HepG2 (cell line): ENCODE measurements around the gene RMI2. TPM values are rescaled to one million over a fixed set of nuclear protein-coding genes. Genes with fewer than 3 reads are reported as not detected.

Source experiments
- CREBL2 ChIP-seq: sonication (generic); formaldehyde crosslinking; IDR thresholded peaks from 2 replicates; pipeline ENCODE4 v1.8.1; 2023; ENCODE audit warnings: missing genetic modification reagents, mild to moderate bottlenecking, borderline replicate concordance
- ZNF598 ChIP-seq: sonication (generic); formaldehyde crosslinking; IDR thresholded peaks from 2 replicates; pipeline ENCODE4 v1.5.1; 2020; ENCODE audit warnings: mild to moderate bottlenecking, missing genetic modification reagents, borderline replicate concordance
- polyA plus RNA-seq, 8 experiments: library from polyadenylated mRNA; depleted of rRNA in 3 of 8; stranded (reverse) in 7 of 8; unstranded in 1 of 8; fragments of >200 nt; fragmentation: Illumina TruSeq in 4 of 8; extraction: Trizol in 4 of 8; gene quantifications; 2 replicates each; pipeline versions ENCODE4 v1.2.1 to v1.2.3, GENCODE V29; 2011 to 2016; ENCODE audit warnings: low read depth in 4 of 8, missing spikeins in 1 of 8, mixed read lengths in 1 of 8; ENCODE audit not compliant: insufficient read depth in 1 of 8
- total RNA-seq, 5 experiments: library from RNA; depleted of rRNA; stranded (reverse); fragments of >200 nt; fragmentation: Illumina TruSeq; extraction: Trizol; gene quantifications; 2 replicates each; pipeline ENCODE4 v1.2.3, GENCODE V29; 2016; ENCODE audit warnings: low read depth in 1 of 5
- TF ChIP-seq, protein P1 (sequence below): sonication (generic); formaldehyde crosslinking; IDR thresholded peaks from 2 replicates; pipeline ENCODE4 v1.4.0; 2020; ENCODE audit warnings: mild to moderate bottlenecking, missing genetic modification reagents
- TF ChIP-seq, protein P2 (sequence below): sonication (generic); formaldehyde crosslinking; IDR thresholded peaks from 2 replicates; pipeline ENCODE4 v1.8.0; 2022; ENCODE audit warnings: missing genetic modification reagents, low read depth, mild to moderate bottlenecking, borderline replicate concordance

Gene RMI2
- total and polyA plus RNA-seq, 2 of the 13 experiments (the other 11 are each of a cell fraction or from before 2014, with no cell fraction given): 24.5 to 55.7 TPM

GRCh38 chr16:11310634-11310977 is 34.7 kb upstream of the RMI2 start (continued):
- TF ChIP-seq, protein P1, sequence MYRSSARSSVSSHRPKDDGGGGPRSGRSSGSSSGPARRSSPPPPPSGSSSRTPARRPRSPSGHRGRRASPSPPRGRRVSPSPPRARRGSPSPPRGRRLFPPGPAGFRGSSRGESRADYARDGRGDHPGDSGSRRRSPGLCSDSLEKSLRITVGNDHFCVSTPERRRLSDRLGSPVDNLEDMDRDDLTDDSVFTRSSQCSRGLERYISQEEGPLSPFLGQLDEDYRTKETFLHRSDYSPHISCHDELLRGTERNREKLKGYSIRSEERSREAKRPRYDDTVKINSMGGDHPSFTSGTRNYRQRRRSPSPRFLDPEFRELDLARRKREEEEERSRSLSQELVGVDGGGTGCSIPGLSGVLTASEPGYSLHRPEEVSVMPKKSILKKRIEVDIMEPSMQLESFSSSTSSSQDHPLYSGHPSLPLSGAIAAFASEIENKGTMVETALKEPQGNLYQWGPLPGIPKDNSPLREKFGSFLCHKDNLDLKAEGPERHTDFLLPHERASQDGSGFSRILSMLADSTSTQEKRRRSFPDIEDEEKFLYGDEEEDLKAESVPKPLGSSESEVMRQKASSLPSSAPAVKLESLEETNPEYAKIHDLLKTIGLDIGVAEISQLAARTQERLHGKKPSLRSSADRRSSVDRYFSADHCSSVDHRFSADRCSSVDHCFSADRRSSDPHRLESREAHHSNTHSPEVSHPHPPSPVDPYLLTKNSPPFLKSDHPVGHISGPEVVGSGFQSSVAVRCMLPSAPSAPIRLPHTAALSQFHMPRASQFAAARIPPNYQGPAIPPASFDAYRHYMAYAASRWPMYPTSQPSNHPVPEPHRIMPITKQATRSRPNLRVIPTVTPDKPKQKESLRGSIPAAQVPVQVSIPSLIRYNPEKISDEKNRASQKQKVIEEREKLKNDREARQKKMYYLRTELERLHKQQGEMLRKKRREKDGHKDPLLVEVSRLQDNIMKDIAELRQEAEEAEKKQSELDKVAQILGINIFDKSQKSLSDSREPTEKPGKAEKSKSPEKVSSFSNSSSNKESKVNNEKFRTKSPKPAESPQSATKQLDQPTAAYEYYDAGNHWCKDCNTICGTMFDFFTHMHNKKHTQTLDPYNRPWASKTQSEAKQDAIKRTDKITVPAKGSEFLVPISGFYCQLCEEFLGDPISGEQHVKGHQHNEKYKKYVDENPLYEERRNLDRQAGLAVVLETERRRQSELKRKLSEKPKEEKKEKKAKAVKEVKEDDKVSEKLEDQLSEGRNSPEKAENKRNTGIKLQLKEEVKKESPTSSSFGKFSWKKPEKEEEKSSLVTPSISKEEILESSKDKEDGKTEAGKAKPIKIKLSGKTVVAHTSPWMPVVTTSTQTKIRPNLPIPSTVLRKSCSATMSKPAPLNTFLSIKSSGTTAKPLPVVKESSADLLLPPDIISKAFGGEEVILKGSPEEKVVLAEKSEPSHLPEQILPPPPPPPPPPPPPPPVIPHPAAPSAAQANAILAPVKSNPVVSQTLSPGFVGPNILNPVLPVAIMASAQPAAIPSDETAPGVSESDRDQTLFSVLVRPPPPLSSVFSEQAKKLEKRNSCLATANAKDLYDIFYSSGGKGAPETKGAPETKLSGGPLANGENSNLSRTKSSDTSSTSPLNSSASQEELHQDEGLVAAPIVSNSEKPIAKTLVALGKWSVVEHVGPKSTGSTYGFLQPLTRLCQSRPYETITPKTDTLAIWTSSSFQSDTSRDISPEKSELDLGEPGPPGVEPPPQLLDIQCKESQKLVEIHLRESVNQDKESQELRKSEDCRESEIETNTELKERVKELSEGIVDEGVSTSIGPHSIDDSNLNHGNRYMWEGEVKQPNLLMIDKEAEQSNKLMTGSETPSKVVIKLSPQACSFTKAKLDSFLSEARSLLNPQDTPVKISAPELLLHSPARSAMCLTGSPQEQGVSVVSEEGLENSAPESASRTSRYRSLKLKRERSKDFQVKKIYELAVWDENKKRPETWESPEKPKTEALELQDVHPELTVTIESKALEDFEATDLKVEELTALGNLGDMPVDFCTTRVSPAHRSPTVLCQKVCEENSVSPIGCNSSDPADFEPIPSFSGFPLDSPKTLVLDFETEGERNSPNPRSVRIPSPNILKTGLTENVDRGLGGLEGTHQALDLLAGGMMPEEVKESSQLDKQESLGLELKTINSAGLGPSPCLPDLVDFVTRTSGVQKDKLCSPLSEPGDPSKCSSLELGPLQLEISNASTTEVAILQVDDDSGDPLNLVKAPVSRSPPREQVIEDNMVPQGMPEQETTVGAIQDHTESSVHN (CRISPR knock-in tag): no peak
- TF ChIP-seq ZNF598 (peak; percentile 10; the same call in 1 of the 2 replicates), CREBL2 (0 out of 2 replicates have a peak, but pooled peaks have one; percentile 20)
- TF ChIP-seq, protein P2, sequence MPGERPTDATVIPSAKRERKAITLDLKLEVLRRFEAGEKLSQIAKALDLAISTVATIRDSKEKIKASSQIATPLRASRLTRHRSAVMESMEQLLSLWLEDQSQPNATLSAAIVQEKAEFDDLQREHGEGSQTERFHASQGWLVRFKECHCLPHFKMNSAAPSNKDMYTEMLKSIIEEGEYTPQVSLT (CRISPR knock-in tag): 0 out of 2 replicates have a peak, but pooled peaks have one; percentile 34
